B cell (primary cell): ENCODE measurements around the gene SLFN11. TPM values are rescaled to one million over a fixed set of nuclear protein-coding genes. Genes with fewer than 3 reads are reported as not detected.

ENCODE experiments used
- ATAC-seq: fragments of 200-7000 bp; cut with Tn5 transposase; one replicate; pipeline ENCODE4 v1.10.0; 2021; ENCODE audit warnings: low read depth, mild to moderate bottlenecking, moderate number of reproducible peaks, moderate library complexity
- CTCF ChIA-PET: fragments of 350-600 bp; sonication (Branson Sonifier 250); formaldehyde crosslinking; loops from one replicate; lab custom pipeline; 2021; ENCODE audit warnings: antibody characterized with exemption, inconsistent platforms; lab: Charles Lee
- POLR2A ChIA-PET: fragments of 350-600 bp; sonication (Branson Sonifier 250); formaldehyde crosslinking; loops from one replicate; lab custom pipeline; 2021; ENCODE audit warnings: antibody characterized with exemption; lab: Charles Lee
- DNase-seq: peaks from one replicate; pipeline ENCODE4 v3.0.0; 2013
- H2AFZ ChIP-seq: 2 replicates; pipeline ENCODE4 v1.6.1; 2012; ENCODE audit warnings: mild to moderate bottlenecking, low read depth, low read length; ENCODE audit not compliant: insufficient read depth, poor library complexity, severe bottlenecking
- H3K27ac ChIP-seq, 2 donors: 1 replicate in 1 of 2; 2 replicates in 1 of 2; pipeline ENCODE4 v1.5.1; 2012 to 2013; ENCODE audit warnings: low read length in 2 of 2, mild to moderate bottlenecking in 2 of 2, moderate library complexity in 1 of 2
- H3K27me3 ChIP-seq, 4 experiments: fragments of 200-600 bp in 1 of 4; sonication (generic) in 1 of 4; replicated peaks in 1 of 4; 1 replicate in 2 of 4; 2 replicates in 2 of 4; pipeline versions ENCODE4 v1.6.1 to v1.7.0; 2013 to 2016; ENCODE audit warnings: low read length in 3 of 4, mild to moderate bottlenecking in 2 of 4, mixed read lengths in 1 of 4, moderate library complexity in 1 of 4; ENCODE audit not compliant: insufficient read depth in 4 of 4, control insufficient read depth in 3 of 4; ENCODE audit errors: control extremely low read depth in 1 of 4
- H3K36me3 ChIP-seq, 2 experiments: replicated peaks in 1 of 2; 1 replicate in 1 of 2; 2 replicates in 1 of 2; pipeline versions ENCODE4 v1.6.1 to v1.7.1; 2013; ENCODE audit warnings: low read length in 1 of 2; ENCODE audit not compliant: insufficient read depth in 2 of 2, control insufficient read depth in 1 of 2; ENCODE audit errors: control extremely low read depth in 1 of 2, extremely low read depth in 1 of 2
- H3K4me1 ChIP-seq, 2 donors: fragments of 200-600 bp in 1 of 2; sonication (generic) in 1 of 2; 1 replicate in 1 of 2; 2 replicates in 1 of 2; pipeline versions ENCODE4 v1.5.1 to v1.6.1; 2013 to 2017; ENCODE audit warnings: low read length in 2 of 2; ENCODE audit not compliant: control insufficient read depth in 2 of 2, insufficient read depth in 2 of 2
- H3K4me2 ChIP-seq: replicated peaks from 2 replicates; pipeline ENCODE3; 2012; ENCODE audit warnings: mild to moderate bottlenecking, low read depth, low read length; ENCODE audit not compliant: poor library complexity, severe bottlenecking
- H3K4me3 ChIP-seq, 5 experiments: fragments of 200-600 bp in 1 of 5; sonication (generic) in 1 of 5; 1 replicate in 3 of 5; 2 replicates in 2 of 5; pipeline versions ENCODE4 v1.5.1 to v1.7.0; 2011 to 2016; ENCODE audit warnings: low read length in 4 of 5, mild to moderate bottlenecking in 4 of 5, low read depth in 2 of 5, control low read depth in 1 of 5, moderate library complexity in 1 of 5; ENCODE audit not compliant: insufficient read depth in 1 of 5; ENCODE audit errors: control extremely low read depth in 1 of 5, extremely low read depth in 1 of 5
- H3K79me2 ChIP-seq: fragments of 200-600 bp; sonication (generic); one replicate; pipeline ENCODE4 v1.6.0; 2016; ENCODE audit warnings: low read length; ENCODE audit not compliant: control insufficient read depth, insufficient read depth
- H3K9ac ChIP-seq: fragments of 200-600 bp; sonication (generic); 2 replicates; pipeline ENCODE4 v1.6.1; 2017; ENCODE audit warnings: mild to moderate bottlenecking, low read length, moderate library complexity
- H3K9me3 ChIP-seq, 3 donors: one replicate each; pipeline versions ENCODE4 v1.6.1 to v1.7.1; 2013; ENCODE audit warnings: low read length in 2 of 3; ENCODE audit not compliant: control insufficient read depth in 2 of 3, insufficient read depth in 1 of 3; ENCODE audit errors: control extremely low read depth in 1 of 3
- H4K20me1 ChIP-seq: 2 replicates; pipeline ENCODE4 v1.6.0; 2012; ENCODE audit warnings: mild to moderate bottlenecking, low read length; ENCODE audit not compliant: insufficient read depth, control insufficient read depth, poor library complexity, severe bottlenecking
- H3K27ac Mint-ChIP-seq: one replicate; pipeline ENCODE4 v1.8.0; 2021; ENCODE audit warnings: mixed read lengths
- H3K27me3 Mint-ChIP-seq: one replicate; pipeline ENCODE4 v1.8.0; 2021; ENCODE audit warnings: mixed read lengths
- H3K4me1 Mint-ChIP-seq: one replicate; pipeline ENCODE4 v1.8.0; 2021; ENCODE audit warnings: mixed read lengths
- H3K4me3 Mint-ChIP-seq: one replicate; pipeline ENCODE4 v1.8.0; 2021; ENCODE audit warnings: mixed read lengths
- H3K9me3 Mint-ChIP-seq: one replicate; pipeline ENCODE4 v1.8.0; 2022; ENCODE audit warnings: mixed read lengths; ENCODE audit not compliant: insufficient read depth
- EZH2 ChIP-seq: IDR thresholded peaks from 2 replicates; pipeline ENCODE4 v1.6.1; 2012; ENCODE audit warnings: borderline replicate concordance, low read depth, mild to moderate bottlenecking, moderate library complexity, low read length; ENCODE audit not compliant: insufficient read depth, poor library complexity, severe bottlenecking
- WGBS: methylation state at CpG from one replicate; pipeline ENCODE4 v1.1.5; 2013; ENCODE audit warnings: missing lambda C conversion rate; ENCODE audit not compliant: insufficient coverage; 5-methylcytosine and 5-hydroxymethylcytosine counted together
- intact Hi-C: fragments of 100-400 bp; cut with micrococcal nuclease; formaldehyde crosslinking; loops from one replicate; pipeline ENCODE4 v1.10.0; 2022
- polyA plus RNA-seq: library from polyadenylated mRNA; depleted of rRNA; stranded (reverse); fragments of >200 nt; gene quantifications from 2 replicates; pipeline ENCODE4 v1.2.3, GENCODE V29; 2012
- total RNA-seq, 2 donors: library from RNA; stranded (reverse); fragments of 120-200 nt in 1 of 2; gene quantifications; 1 replicate in 1 of 2; 2 replicates in 1 of 2; pipeline versions ENCODE4 v1.2.3 to v1.2.4, GENCODE V29; 2013 to 2022
- TF ChIP-seq, protein P1 (sequence below): fragments of 200-600 bp; IDR thresholded peaks from one replicate; pipeline ENCODE4 v1.8.0; 2022; ENCODE audit warnings: antibody characterized with exemption, mild to moderate bottlenecking

SLFN11 gene
- total and polyA plus RNA-seq, 2 donors (not counting 1 experiment from before 2014, with no cell fraction given), result 11.3 to 48.1 TPM

DNA sequence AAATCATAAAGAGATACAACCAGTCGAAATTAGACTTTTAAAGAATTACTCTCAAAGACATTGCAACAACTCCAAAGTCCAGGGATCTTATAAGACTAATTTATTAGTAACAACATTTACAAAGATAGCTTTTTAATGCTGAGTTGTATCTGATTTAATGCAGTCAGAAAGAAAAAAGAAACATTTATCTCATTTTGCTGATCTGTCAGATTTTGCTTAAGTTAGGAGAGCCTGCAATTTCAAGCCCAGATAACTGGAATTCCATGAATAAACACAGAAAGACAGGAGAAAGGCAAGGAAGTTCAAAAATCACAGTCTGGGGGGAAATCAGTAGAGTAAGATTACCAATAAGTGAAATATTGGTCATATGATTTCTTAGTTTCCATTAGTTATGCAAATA, 22.9 kb downstream of the SLFN11 start:
- intact Hi-C loops, result no loop called here
- ChIA-PET POLR2A (no interaction called here), CTCF (interaction anchor here (1.3 to 1.4 kb wide), 2 partner anchors 9 to 37 kb away, joined by 3 to 4 read pairs; no protein-coding TSS in a partner anchor)
- no peaks in the 10 kb centered on the region for H3K9me3 ChIP-seq
- H2AFZ ChIP-seq, result no peak overlapping the region
- peaks cover 9 to 25% of the 10 kb centered on the region in 2 experiments for H3K36me3 ChIP-seq
- H3K4me3 ChIP-seq, result no peak overlapping the region
- H3K27me3 ChIP-seq, result no peaks in the 10 kb centered on the region
- Mint-ChIP-seq H3K9me3 (no peaks in the 10 kb centered on the region), H3K27me3 (no peaks in the 10 kb centered on the region), H3K4me3 (no peak overlapping the region), H3K27ac (no peak overlapping the region), H3K4me1 (peaks cover 15% of the 10 kb centered on the region)
- ATAC-seq (no peak), DNase-seq (no peak)
- TF ChIP-seq, protein P1, sequence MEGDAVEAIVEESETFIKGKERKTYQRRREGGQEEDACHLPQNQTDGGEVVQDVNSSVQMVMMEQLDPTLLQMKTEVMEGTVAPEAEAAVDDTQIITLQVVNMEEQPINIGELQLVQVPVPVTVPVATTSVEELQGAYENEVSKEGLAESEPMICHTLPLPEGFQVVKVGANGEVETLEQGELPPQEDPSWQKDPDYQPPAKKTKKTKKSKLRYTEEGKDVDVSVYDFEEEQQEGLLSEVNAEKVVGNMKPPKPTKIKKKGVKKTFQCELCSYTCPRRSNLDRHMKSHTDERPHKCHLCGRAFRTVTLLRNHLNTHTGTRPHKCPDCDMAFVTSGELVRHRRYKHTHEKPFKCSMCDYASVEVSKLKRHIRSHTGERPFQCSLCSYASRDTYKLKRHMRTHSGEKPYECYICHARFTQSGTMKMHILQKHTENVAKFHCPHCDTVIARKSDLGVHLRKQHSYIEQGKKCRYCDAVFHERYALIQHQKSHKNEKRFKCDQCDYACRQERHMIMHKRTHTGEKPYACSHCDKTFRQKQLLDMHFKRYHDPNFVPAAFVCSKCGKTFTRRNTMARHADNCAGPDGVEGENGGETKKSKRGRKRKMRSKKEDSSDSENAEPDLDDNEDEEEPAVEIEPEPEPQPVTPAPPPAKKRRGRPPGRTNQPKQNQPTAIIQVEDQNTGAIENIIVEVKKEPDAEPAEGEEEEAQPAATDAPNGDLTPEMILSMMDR, result no peak
- no peak for TF ChIP-seq EZH2
- H3K9ac ChIP-seq, result no peak overlapping the region
- H3K4me1 ChIP-seq, result peaks cover 9 to 13% of the 10 kb centered on the region in 2 donors
- no peaks in the 10 kb centered on the region for H3K79me2 ChIP-seq
- no peaks in the 10 kb centered on the region for H4K20me1 ChIP-seq
- no CpG with 5 or more reads among the region's 1 CpG for WGBS
- H3K27ac ChIP-seq, result no peak overlapping the region
- H3K4me2 ChIP-seq, result no peak overlapping the region

DNA sequence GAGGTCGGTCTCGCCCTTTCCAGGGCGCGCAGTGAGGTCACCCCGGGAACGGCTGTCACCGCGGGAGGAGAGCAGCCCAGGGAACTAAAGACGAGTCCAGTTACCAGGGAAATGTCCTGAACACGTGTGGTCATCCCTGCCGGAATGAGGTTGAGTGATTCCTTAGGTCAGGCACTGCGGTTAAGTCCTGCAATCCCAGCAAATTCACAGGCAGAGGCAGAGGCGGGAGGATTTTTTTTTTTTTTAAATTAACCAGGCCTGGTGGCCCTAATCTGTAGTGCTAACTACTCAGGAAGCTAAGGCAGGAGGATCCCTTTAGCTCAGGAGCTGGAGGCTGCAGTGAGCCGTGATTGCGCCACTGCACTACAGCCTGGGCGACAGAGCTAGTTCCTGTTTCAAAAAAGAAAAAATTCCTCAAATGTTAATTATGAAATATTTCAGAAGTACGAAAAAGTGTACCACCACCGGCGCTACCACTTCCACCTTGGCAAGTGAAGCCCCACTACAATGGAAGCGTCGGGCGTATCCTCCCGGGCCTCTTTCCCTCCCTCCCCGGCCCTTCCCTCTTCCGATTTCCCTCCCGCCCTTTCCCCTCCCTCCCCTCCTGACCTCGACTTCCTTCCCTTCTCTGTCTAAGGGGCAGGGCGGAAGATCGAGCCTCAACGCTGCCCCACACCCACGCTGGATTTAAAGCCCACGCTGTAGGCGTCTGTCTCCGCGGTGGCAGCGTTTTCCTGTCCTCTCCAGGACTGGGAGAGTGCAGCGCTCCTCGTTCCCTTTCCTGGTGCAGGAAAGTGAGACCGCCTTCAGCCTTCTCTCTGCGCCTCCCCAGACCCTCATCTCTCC, 27.3 kb downstream of the SLFN11 start:
- Histone ChIP-seq H3K27ac (peak overlapping the region; percentile 36 to 59), H3K79me2 (no peaks in the 10 kb centered on the region), H3K9me3 (peaks cover 1 to 6% (median 3%) of the 10 kb centered on the region in 3 donors), H3K27me3 (no peaks in the 10 kb centered on the region), H3K9ac (peak overlapping the region; percentile 72), H3K4me2 (peak overlapping the region; percentile 95), H3K4me3 (peak overlapping the region; percentile 50 to 80 (median 63)), H2AFZ (peak overlapping the region; percentile 77), H3K4me1 (peaks cover 24 to 26% of the 10 kb centered on the region in 2 donors), H4K20me1 (no peaks in the 10 kb centered on the region), H3K36me3 (no peaks in the 10 kb centered on the region)
- ChIA-PET POLR2A (no interaction called here), CTCF (interaction anchor here (0.7 to 1.5 kb wide), 3 partner anchors 33 to 142 kb away, joined by 3 to 6 read pairs (median 3); no protein-coding TSS in a partner anchor)
- WGBS, result 2% methylated on average over 36 of the region's 40 CpGs
- H3K27me3 Mint-ChIP-seq, result no peaks in the 10 kb centered on the region
- no peak for TF ChIP-seq EZH2
- TF ChIP-seq, protein P1, result no peak
- DNase-seq, result peak; percentile 52
- intact Hi-C loops, result loop anchor here (1.0 to 10.0 kb wide), 2 partner anchors 22 to 1199 kb away; partner anchors contain the start of gene GGNBP2
- peaks cover 4% of the 10 kb centered on the region for H3K9me3 Mint-ChIP-seq
- H3K27ac Mint-ChIP-seq, result peak overlapping the region; percentile 83
- H3K4me3 Mint-ChIP-seq, result peak overlapping the region; percentile 95
- peak; percentile 60 for ATAC-seq
- H3K4me1 Mint-ChIP-seq, result peaks cover 39% of the 10 kb centered on the region
